ENCODE measurements around the gene SORBS1. TPM values are rescaled to one million over a fixed set of nuclear protein-coding genes. Genes with fewer than 3 reads are reported as not detected.

Gene SORBS1
- total and polyA plus RNA-seq, 2 of the 13 experiments (the other 11 are each of a cell fraction or from before 2014, with no cell fraction given), result 16.8 to 39.8 TPM

- H3K9ac ChIP-seq (ENCODE audit: insufficient read depth, low read depth, low read length), result no peak overlapping the region
- ChIA-PET CTCF (ENCODE audit: low intra/inter-chr PET ratio, low total read pairs) (no interaction called here), POLR2A (no interaction called here)
- no peaks in the 10 kb centered on the region for H3K9me3 ChIP-seq (ENCODE audit: low read length)
- H3K36me3 ChIP-seq (replicated peaks in 1 of 2; ENCODE audit: control insufficient read depth in 1 of 2, insufficient read depth in 2 of 2, low read length in 2 of 2), result peaks cover 22 to 45% of the 10 kb centered on the region in 2 experiments
- no peak overlapping the region for H3K4me2 ChIP-seq (ENCODE audit: low read depth, low read length)
- no TSS peak for BruUV-seq (replicated peaks)
- no peaks in the 10 kb centered on the region for H4K20me1 ChIP-seq (ENCODE audit: insufficient read depth, low read length)
- DNase-seq (ENCODE audit: low spot score) (no peak), FAIRE-seq (no peak), ATAC-seq (no peak)
- H3K4me3 ChIP-seq (replicated peaks in 1 of 3; ENCODE audit: insufficient read depth in 1 of 3, low read depth in 2 of 3, low read length in 3 of 3), result no peak overlapping the region
- TF ChIP-seq HOXD1 (CRISPR knock-in tag; IDR thresholded peaks at IDR 0.05) (no peak), ZNF766 (CRISPR knock-in tag; IDR thresholded peaks at IDR 0.05; ENCODE audit: borderline replicate concordance) (no peak), BORCS8-MEF2B (CRISPR knock-in tag; IDR thresholded peaks at IDR 0.05) (no peak), ZNF841 (CRISPR knock-in tag; IDR thresholded peaks at IDR 0.05; ENCODE audit: borderline replicate concordance) (no peak), ZNF780A (CRISPR knock-in tag; IDR thresholded peaks at IDR 0.05) (no peak), SIN3B (IDR thresholded peaks at IDR 0.05; ENCODE audit: low read length) (no peak), ZNF383 (CRISPR knock-in tag; IDR thresholded peaks at IDR 0.05; ENCODE audit: borderline replicate concordance) (no peak), DMAP1 (CRISPR knock-in tag; IDR thresholded peaks at IDR 0.05) (no peak), NR2F2 (IDR thresholded peaks at IDR 0.05; ENCODE audit: borderline replicate concordance, low read depth) (no peak), CCDC6 (CRISPR knock-in tag; IDR thresholded peaks at IDR 0.05) (no peak), KDM4B (CRISPR knock-in tag; IDR thresholded peaks at IDR 0.05) (no peak), JUN (CRISPR knock-in tag; IDR thresholded peaks at IDR 0.05) (no peak)
- intact Hi-C loops (cut with micrococcal nuclease; ENCODE audit: unreplicated experiment) (no loop called here), in situ Hi-C loops (cut with HindIII; ENCODE audit: extremely low pct_ligation_motif_present, low pct_unique_long_range_greater_than_20kb) (no loop called here)
- H3K79me2 ChIP-seq (ENCODE audit: insufficient read depth, low read length), result no peaks in the 10 kb centered on the region
- H3K27me3 ChIP-seq (ENCODE audit: control insufficient read depth in 1 of 2, insufficient read depth in 2 of 2, low read length in 2 of 2), result no peaks in the 10 kb centered on the region
- no peak overlapping the region for H2AFZ ChIP-seq (ENCODE audit: low read length)
- peaks cover 56% of the 10 kb centered on the region for H3K4me1 ChIP-seq (ENCODE audit: insufficient read depth, low read length)
- H3K27ac ChIP-seq (ENCODE audit: extremely low read length, insufficient read depth, low read length), result no peak overlapping the region
Observed at GRCh38 chr10:95354110-95354509, 207.1 kb downstream of the SORBS1 start.

- Histone ChIP-seq H2AFZ (ENCODE audit: low read length) (no peak overlapping the region), H3K36me3 (replicated peaks in 1 of 2; ENCODE audit: control insufficient read depth in 1 of 2, insufficient read depth in 2 of 2, low read length in 2 of 2) (peaks cover 24 to 48% of the 10 kb centered on the region in 2 experiments), H3K79me2 (ENCODE audit: insufficient read depth, low read length) (no peaks in the 10 kb centered on the region), H3K27me3 (ENCODE audit: control insufficient read depth in 1 of 2, insufficient read depth in 2 of 2, low read length in 2 of 2) (no peaks in the 10 kb centered on the region), H3K9ac (ENCODE audit: insufficient read depth, low read depth, low read length) (no peak overlapping the region), H3K4me2 (ENCODE audit: low read depth, low read length) (no peak overlapping the region), H4K20me1 (ENCODE audit: insufficient read depth, low read length) (no peaks in the 10 kb centered on the region), H3K4me3 (replicated peaks in 1 of 3; ENCODE audit: insufficient read depth in 1 of 3, low read depth in 2 of 3, low read length in 3 of 3) (no peak overlapping the region), H3K4me1 (ENCODE audit: insufficient read depth, low read length) (peaks cover 66% of the 10 kb centered on the region), H3K27ac (ENCODE audit: extremely low read length, insufficient read depth, low read length) (no peak overlapping the region), H3K9me3 (ENCODE audit: low read length) (no peaks in the 10 kb centered on the region)
- in situ Hi-C loops (cut with HindIII; ENCODE audit: extremely low pct_ligation_motif_present, low pct_unique_long_range_greater_than_20kb), result no loop called here
- intact Hi-C loops (cut with micrococcal nuclease; ENCODE audit: unreplicated experiment), result no loop called here
- BruUV-seq (replicated peaks), result no TSS peak
- TF ChIP-seq ZNF768 (CRISPR knock-in tag; IDR thresholded peaks at IDR 0.05) (no peak), ZSCAN12 (CRISPR knock-in tag; IDR thresholded peaks at IDR 0.05) (no peak), ATF6 (CRISPR knock-in tag; conservative IDR thresholded peaks at IDR 0.05) (no peak), ZNF232 (CRISPR knock-in tag; IDR thresholded peaks at IDR 0.05; ENCODE audit: borderline replicate concordance) (no peak), ADNP (CRISPR knock-in tag; IDR thresholded peaks at IDR 0.05) (no peak), GFI1 (CRISPR knock-in tag; IDR thresholded peaks at IDR 0.05; ENCODE audit: borderline replicate concordance) (no peak), ZNF569 (CRISPR knock-in tag; IDR thresholded peaks at IDR 0.05; ENCODE audit: borderline replicate concordance) (no peak), MTA1 (CRISPR knock-in tag; IDR thresholded peaks at IDR 0.05; ENCODE audit: borderline replicate concordance) (no peak), POLR2A (IDR thresholded peaks at IDR 0.05; ENCODE audit: insufficient read depth in 1 of 2, low read depth in 2 of 2, low read length in 2 of 2) (no peak), RBFOX2 (IDR thresholded peaks at IDR 0.05; ENCODE audit: low read depth, low read length) (no peak)
- ChIA-PET POLR2A (no interaction called here), CTCF (ENCODE audit: low intra/inter-chr PET ratio, low total read pairs) (no interaction called here)
- FAIRE-seq (no peak), DNase-seq (ENCODE audit: low spot score) (no peak), ATAC-seq (no peak)
Observed at GRCh38 chr10:95353123-95353522, 208.0 kb downstream of the SORBS1 start.
